Kidney epithelial cell (primary cell): ENCODE results near the gene GSN. TPM values are rescaled to one million over a fixed set of nuclear protein-coding genes. Genes with fewer than 3 reads are reported as not detected.

Experiments used
- DNase-seq: peaks from one replicate; pipeline ENCODE4 v3.0.0-alpha.2; 2010; ENCODE audit warnings: low read depth
- H3K27me3 ChIP-seq: 2 replicates; pipeline ENCODE4 v1.6.0; 2011; ENCODE audit warnings: low read length; ENCODE audit not compliant: control insufficient read depth, insufficient read depth
- H3K36me3 ChIP-seq: 2 replicates; pipeline ENCODE4 v1.5.1; 2011; ENCODE audit warnings: low read length; ENCODE audit not compliant: control insufficient read depth, insufficient read depth
- H3K4me3 ChIP-seq: 2 replicates; pipeline ENCODE4 v1.5.1; 2011; ENCODE audit warnings: low read depth, mild to moderate bottlenecking, control low read depth, low read length
- total RNA-seq: library from RNA; depleted of rRNA; stranded (reverse); fragments of >200 nt; gene quantifications from 2 replicates; pipeline ENCODE4 v1.2.3, GENCODE V29; 2015
- TF ChIP-seq, protein P1 (sequence below): IDR thresholded peaks from 2 replicates; pipeline ENCODE4 v1.5.1; 2011; ENCODE audit warnings: mild to moderate bottlenecking, moderate library complexity, low read length, control low read depth, inconsistent platforms; ENCODE audit not compliant: insufficient read depth, poor library complexity, severe bottlenecking

GSN gene
- total RNA-seq: 163 and 180 TPM in 2 replicates

DNA sequence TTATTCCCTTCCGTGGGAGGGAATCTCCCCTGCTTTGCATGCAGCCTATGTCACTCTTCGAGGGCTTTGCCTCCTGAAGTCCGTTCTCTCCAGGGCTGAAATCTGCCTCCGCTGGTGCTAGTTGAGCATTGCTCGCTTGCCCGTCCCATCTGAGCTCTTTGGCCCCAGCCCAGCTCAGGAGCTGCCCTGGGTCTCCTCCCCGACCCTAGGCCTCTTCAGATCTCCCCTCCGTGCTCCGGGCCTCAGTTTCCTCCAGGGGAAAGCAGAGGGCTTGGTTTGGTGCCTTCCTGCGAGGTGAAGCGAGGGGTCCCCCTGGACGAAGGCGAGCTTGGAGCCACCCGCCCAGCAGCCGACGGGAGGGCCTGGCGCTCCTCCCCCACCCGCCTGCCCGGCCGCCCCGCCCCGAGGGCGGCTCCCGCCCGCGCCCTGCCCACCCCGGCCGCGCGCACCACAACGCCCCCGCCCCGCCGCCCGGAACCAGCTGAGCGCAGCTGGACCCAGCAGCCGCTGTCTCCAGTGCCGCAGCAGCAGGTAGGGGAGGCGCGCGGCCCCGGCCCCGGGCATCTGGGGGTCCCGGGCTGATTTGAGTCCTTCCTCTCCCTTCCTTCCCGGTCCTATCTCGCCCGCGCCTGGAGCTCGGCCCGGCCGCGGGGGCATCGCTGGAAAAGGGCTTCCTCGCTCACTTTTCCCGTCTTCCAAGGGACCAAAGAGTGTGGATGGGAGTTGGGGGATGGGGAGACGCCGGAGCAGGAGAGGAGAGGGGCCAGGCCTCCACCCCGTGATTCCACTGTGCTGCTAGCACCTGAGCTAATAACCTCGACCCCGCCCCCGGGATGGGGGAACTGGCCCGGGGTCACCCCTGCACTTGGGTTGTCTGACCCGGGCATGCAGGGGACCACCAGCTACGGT is at the start of gene GSN:
GSN (plus strand) TSS at position 474 of the 909 bp plus-strand sequence. CDS start 33,810 bp downstream, outside the sequence.
- H3K27me3 ChIP-seq: no peaks in the 10 kb centered on the region
- peak within 1 kb of the TSS; percentile 76 for H3K4me3 ChIP-seq
- TF ChIP-seq, protein P1, sequence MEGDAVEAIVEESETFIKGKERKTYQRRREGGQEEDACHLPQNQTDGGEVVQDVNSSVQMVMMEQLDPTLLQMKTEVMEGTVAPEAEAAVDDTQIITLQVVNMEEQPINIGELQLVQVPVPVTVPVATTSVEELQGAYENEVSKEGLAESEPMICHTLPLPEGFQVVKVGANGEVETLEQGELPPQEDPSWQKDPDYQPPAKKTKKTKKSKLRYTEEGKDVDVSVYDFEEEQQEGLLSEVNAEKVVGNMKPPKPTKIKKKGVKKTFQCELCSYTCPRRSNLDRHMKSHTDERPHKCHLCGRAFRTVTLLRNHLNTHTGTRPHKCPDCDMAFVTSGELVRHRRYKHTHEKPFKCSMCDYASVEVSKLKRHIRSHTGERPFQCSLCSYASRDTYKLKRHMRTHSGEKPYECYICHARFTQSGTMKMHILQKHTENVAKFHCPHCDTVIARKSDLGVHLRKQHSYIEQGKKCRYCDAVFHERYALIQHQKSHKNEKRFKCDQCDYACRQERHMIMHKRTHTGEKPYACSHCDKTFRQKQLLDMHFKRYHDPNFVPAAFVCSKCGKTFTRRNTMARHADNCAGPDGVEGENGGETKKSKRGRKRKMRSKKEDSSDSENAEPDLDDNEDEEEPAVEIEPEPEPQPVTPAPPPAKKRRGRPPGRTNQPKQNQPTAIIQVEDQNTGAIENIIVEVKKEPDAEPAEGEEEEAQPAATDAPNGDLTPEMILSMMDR: no peak
- H3K36me3 ChIP-seq: no peaks in the 10 kb centered on the region
- no peak for DNase-seq

DNA sequence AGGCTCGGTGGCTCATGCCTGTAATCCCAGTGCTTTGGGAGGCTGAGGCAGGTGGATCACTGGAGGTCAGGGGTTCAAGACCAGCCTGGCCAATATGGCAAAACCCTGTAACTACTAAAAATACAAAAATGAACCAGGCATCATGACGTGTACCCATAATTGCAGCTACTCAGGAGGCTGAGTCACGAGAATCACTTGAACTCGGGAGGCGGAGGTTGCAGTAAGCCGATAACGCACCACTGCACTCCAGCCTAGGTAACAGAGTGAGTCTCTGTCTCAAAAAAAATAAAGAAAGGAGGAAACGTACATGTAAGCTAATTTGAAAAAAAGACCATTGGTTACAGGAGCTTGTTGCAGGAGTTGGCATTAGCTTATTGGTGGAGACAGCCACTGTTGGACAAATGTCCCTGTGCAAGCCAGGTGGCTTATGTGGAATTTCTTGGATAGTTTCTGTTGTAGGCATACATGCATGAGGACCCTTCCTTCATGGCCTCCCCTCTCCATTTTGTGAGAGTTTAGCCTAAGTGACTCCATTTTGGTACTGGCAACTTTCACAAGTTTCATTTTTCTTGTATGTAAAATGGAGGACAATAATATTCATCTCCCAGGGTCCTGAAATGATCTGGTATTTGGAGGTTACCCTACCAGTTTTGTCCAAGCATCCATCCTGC is 49.5 kb upstream of the GSN start:
- no peaks in the 10 kb centered on the region for H3K36me3 ChIP-seq
- no peak for DNase-seq
- H3K27me3 ChIP-seq: no peaks in the 10 kb centered on the region
- TF ChIP-seq, protein P1: no peak
- H3K4me3 ChIP-seq: no peak overlapping the region

DNA sequence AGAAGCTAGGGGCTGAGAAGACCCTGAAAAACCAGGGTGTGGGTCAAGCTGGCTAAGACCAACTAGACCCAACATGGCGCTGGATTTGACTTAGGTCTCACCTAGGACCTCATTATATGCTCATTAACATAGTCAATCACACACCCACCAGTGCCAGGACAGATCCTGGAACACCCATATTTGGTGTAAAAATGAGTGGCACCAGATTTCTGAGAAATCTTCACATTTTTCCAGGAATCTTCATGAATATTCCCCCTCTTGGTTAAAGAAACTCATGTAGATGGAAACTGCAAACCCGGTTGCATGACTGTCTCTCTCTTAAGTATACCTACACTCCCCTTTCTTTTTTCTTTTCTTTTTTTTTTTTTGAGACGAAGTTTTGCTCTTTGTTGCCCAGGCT is 48.4 kb upstream of the GSN start:
- no peak for DNase-seq
- H3K27me3 ChIP-seq: no peaks in the 10 kb centered on the region
- no peaks in the 10 kb centered on the region for H3K36me3 ChIP-seq
- TF ChIP-seq, protein P1: no peak
- no peak overlapping the region for H3K4me3 ChIP-seq

DNA sequence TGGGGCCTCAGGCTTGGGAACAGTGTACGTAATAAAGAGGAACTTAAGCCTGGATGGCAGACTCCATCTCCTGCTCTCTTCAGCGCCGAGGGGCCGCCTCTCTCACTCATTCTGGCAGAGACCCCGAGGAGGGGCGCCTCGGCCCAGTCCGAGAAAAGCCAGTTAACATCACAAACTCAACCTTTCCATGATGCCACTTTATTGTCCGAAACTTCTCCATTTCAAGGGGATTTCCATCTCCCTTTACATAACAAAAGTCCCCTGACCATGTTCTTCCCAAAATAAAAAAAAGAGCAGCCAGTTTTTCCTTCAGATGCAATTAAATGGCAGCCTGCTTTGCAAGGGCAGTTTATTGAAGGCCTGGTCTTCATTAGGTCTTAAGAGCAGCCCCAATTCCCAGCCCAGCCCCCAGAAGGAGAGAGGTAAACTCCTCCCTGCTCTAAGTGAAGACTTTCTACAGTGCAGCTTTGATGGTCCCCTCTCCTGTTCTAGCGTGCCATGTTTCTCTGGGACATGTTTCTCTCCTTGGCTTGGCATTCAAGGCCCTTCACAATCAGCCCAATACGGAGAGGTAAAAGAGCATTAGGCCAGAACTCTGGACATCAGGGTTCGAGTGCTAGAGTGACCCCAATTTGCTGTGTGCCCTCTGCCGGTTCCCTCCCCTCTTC is 46.8 kb upstream of the GSN start:
- no peak for DNase-seq
- TF ChIP-seq, protein P1: no peak
- Histone ChIP-seq H3K4me3 (no peak overlapping the region), H3K36me3 (no peaks in the 10 kb centered on the region), H3K27me3 (no peaks in the 10 kb centered on the region)

DNA sequence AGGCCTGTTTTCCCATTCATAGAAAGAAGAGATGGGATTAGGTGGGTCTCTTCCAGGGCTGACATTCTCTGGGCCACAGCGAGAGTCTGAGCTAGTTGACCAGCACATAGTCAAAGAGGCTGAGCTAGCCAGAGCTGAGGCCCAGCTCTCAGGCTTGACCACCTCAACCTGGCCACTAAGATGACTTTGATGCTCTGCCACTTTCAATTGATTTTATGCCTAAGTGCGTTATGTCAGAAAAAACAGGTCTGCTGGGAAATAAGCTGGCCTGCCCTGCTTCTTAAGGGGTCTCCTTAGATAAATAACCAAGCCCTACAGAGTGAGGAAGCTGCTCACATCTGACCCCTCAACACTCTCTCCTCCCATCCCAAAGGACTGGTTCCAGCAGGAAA is 46.3 kb upstream of the GSN start:
- TF ChIP-seq, protein P1: no peak
- no peaks in the 10 kb centered on the region for H3K36me3 ChIP-seq

More for the DNA sequence above, 46.3 kb upstream of the GSN start:
- no peak for DNase-seq
- no peak overlapping the region for H3K4me3 ChIP-seq
- H3K27me3 ChIP-seq: no peaks in the 10 kb centered on the region
